HG03432 (cell line): ENCODE data around the gene ARSB.
"Not testable (repeated sequence)": the region's sequence is repeated elsewhere in the genome, so short reads cannot be mapped to it uniquely, and the experiment has no call there.

Source experiments
- ATAC-seq: cut with Tn5 transposase; IDR thresholded peaks from one replicate; pipeline ENCODE4 v1.9.1; 2021; ENCODE audit warnings: mild to moderate bottlenecking, moderate library complexity; ENCODE audit not compliant: unreplicated experiment

ARSB gene

GRCh38 chr5:78758169-78758839, 226.8 kb downstream of the ARSB start:
- peak; percentile 71 for ATAC-seq

DNA sequence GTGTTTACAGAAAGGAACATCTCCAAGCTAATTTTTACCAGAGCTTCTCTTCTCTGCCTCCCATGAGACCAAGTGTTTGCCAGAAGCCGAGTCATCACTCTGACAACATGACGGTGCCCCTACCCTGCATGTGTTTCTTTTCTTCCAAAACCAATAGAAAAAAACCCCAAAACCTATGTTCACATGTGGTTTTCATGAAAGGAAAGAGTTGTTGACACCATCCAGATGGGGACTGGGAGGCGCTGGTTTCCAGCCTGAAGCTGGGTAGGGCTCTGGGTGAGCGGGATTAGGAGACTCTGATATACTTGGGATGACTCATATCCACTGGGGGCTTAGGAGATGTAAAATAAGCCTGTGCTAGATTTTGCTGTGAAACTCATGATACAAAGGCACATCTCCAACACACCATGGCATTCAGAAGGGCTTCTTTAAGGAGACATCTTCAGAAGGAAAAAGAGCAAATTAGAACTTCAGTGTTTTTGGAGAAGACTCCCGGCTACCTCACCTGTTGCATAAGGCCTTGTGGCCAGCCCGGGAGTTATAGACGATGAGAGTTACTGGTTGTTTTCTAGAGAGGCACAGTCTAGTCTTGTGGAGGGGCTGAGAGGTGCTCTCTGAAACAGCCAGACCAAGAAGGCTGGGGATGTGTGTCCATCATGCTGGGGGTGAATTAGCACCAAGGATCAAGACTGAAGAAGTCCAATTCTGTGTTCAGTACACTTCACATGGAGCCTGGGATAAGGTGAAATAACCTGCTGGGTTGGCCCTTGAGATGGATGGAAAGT, 227.6 kb downstream of the ARSB start:
- peak; percentile 48 for ATAC-seq

- ATAC-seq: no peak
Measured at GRCh38 chr5:78756858-78757257, 228.3 kb downstream of the ARSB start.

GRCh38 chr5:78755822-78756429, 229.2 kb downstream of the ARSB start:
- no peak for ATAC-seq

DNA sequence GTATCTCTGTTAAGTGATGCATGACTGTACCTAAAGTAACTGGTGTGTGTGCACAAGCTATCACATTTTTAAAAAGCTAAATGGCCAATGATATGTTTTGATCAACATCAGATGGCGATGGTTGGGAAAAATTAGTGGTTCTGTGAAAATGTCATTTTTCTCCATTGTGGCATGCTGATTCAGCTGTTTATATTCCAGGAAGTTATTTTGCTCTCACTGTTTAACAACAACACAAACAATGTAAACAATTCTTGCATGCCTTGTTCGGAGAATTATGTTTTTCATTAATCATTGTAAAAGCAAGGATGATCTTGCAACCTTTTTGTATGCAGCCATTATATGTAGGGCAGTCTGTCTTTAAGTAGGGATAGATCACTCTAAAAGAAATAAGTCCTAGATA, 230.5 kb downstream of the ARSB start:
- ATAC-seq: no peak

GRCh38 chr5:78753093-78753531, 232.0 kb downstream of the ARSB start:
- no peak for ATAC-seq

DNA sequence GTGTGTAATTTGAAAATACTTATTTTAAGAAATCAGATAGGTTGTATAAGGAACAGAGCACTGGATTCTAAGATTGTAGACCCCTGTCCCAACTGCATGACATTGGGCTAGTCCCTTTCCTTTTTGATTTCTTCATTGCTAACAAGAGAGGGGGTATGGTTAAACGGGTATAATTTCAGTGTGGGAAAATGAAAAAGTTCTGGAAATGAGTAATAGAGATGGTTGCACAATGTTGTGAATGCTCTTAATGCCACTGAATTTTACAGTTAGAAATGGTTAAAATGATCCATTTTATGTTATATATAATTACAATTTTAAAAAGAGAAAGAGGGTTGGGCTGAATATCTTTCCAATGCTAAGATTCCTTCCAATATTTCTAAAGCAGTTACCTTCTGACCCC, 233.2 kb downstream of the ARSB start:
- no peak for ATAC-seq

- no peak for ATAC-seq
Measured at GRCh38 chr5:78750281-78750680, 234.8 kb downstream of the ARSB start.

GRCh38 chr5:78747705-78748359, 237.3 kb downstream of the ARSB start:
- ATAC-seq: no peak

- ATAC-seq: no peak
Measured at GRCh38 chr5:78747055-78747454, 238.1 kb downstream of the ARSB start.

- ATAC-seq: no peak
Measured at GRCh38 chr5:78746021-78746770, 238.9 kb downstream of the ARSB start.

- no peak for ATAC-seq
Measured at GRCh38 chr5:78744951-78745534, 240.1 kb downstream of the ARSB start.

DNA sequence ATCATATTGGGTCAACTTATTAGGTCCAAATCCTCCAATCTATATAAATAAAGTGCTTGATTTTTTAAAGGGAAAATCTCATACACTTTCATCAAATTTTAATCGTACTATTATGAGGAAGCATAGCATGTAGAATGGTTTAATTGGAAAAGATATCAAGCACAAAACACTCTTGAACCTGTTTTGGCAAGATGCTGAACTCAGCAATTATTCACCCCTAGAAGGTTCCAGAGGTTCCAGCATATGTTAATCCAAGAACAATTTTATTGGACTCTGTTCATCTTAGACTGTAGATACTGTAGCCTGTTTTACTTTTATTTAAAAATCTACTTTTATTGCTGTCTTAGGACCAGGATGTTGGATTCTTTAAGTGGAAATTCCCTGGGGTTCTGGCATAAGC, 244.1 kb downstream of the ARSB start:
- ATAC-seq: no peak

DNA sequence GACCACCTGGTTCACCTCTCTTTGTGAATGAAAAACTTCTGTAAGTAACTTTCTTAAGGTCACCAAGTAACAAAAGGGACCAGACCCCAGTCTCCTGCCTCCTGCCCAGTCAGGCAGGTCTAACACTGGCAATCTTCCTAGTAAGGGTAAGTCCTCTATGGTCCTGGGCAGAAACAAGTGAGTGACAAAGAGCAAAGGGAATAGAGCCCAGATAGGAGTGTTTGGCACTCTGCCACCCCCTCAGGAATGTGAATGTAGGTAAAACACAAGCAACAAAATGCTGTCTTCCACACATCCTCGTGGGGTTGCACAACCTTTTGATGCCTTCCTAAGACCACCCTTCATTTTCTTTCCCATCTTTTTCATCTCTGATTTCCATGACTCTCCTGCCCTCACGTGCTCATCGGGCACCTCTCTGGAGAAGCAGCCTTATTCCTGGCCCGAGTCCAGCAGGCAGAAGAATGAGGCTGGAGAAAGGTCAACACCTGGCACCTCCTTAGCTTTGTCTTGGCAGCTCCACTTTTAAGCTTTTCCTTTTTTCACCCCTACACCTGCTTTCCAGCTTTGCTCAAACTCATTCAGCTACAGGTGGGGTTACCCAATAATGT, 246.3 kb downstream of the ARSB start:
- ATAC-seq: no peak

GRCh38 chr5:78738104-78738503, 247.0 kb downstream of the ARSB start:
- ATAC-seq: no peak

GRCh38 chr5:78735834-78736463, 249.2 kb downstream of the ARSB start:
- no peak for ATAC-seq

- ATAC-seq: no peak
Measured at GRCh38 chr5:78734950-78735349, 250.2 kb downstream of the ARSB start.

DNA sequence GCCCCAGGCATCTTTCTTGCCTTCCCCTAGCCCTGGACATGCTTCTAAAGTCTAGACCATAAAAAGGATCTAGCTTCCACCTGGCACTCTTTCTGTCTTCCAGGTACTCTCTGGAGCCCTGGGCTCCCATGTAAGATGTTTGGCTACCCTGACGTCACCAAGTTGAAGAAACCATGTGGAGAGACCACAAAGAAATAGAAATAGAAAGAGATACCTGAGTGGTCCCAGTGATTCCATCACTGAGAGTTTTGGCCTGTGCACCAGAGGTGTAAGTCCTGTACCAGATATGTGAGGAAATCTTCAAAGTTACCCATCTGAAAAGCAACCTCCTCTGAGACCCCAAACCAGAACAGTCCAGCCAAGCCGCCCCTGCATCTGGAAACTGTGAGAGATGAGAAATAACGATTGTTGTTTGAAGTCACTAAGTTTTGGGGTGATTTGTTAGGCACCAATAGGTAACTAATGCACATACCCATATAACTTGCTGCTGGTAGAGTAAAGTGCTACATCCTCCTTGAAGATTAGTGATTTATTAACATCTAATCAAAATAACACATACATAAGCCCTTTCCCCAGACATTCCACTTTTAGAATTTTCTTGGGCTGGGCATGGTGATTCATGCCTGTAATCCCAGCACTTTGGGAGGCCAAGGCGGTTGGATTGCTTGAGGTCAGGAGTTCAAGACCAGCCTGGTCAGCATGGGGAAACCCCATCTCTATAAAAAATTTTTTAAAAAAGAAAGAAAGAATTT, 250.8 kb downstream of the ARSB start:
- ATAC-seq: no peak

- not testable (repeated sequence) for ATAC-seq
Measured at GRCh38 chr5:78732721-78733120, 252.4 kb downstream of the ARSB start.
